Measurements from ENCODE around the gene TSPO.
A peak's percentile ranks its signal among the peaks of the same experiment; 100 is the strongest.

TSPO gene

GRCh38 chr22:43203471-43203981, 52.2 kb downstream of the TSPO start:
- no peak for DNase-seq

DNA sequence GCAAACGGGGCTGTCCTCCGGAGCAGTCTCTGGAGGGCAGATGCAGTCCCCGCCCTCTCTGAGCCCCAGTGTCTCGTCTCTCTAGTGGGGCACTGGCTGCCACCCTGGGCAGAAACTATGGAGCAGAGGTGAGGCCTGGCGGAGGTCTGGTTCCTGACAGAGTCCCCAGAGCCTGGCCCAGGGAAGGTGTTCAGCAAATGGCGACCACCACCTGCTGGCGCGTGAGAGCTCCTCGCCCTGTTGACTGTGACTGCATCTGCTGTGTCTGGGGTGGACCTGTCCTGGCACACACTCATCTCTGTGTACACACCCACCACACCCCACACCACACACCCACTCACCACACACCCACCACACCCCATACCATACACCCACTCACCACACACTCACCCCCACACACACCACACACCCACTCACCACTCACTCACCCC, 53.9 kb downstream of the TSPO start:
- DNase-seq, result no peak

GRCh38 chr22:43205748-43206508, 54.6 kb downstream of the TSPO start:
- peak; percentile 22 for DNase-seq

GRCh38 chr22:43206509-43207161, 55.3 kb downstream of the TSPO start:
- DNase-seq, result no peak

- DNase-seq, result no peak
Measured at GRCh38 chr22:43207386-43207785, 56.0 kb downstream of the TSPO start.

- no peak for DNase-seq
Measured at GRCh38 chr22:43207849-43208702, 56.7 kb downstream of the TSPO start.

DNA sequence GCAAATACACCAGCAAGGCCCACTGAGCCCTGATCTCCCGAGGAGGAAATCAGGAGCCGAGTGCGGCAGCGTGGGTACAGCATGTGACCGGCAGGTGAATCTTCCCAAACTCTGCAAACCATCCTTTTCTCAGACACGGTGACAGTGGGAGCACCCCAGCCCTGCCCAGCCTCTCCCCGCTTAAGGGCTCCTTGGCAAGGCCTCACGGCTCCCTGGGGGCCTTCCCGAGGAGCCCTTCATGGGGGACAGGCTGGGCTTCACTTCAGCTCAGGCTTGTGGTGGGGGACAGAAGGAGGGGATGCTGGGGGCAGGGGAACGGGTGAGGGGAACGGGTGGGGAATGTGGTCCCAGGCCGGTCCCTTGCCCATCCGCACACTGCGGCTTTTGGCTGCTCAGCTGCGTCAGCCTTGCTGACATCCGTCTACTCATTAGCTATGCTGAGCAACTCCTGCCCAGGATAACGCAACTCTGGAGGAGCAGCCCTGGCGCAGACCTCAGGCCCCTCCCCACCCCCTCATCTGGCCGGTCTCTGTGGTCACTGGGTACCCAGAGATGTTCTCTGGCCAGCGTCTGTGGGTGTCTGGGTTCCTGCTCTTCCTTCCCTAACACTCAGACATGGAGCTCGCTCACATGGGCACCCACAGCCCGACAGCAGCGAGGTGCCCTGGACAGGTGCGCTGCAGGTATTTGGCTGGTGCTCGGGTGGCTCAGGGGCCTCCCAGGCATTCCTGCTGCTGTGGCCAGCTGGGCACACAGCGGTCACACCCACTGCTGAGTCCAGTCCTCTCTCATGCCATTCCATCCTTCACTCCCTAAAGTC, 57.6 kb downstream of the TSPO start:
- DNase-seq, result no peak

DNA sequence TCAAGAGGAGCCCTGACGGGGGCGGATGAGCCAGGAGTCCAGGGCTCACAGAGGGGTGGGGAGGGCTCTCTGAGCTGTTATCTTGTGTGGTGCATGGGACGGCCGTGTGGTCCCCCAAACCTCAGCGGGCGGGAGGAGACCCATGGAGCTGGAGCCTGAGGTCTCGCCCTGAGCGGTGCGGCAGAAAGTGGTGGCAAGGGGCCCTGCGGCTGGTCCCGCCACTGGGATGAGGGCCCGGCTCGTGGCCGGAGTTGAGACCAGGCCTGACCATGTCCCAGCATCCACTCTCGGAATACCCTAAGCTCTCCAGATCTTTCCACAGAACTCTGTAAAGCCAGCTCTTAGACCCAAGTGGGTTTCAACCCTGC, 58.1 kb downstream of the TSPO start:
- DNase-seq, result no peak

GRCh38 chr22:43209971-43210370, 58.6 kb downstream of the TSPO start:
- DNase-seq, result no peak

DNA sequence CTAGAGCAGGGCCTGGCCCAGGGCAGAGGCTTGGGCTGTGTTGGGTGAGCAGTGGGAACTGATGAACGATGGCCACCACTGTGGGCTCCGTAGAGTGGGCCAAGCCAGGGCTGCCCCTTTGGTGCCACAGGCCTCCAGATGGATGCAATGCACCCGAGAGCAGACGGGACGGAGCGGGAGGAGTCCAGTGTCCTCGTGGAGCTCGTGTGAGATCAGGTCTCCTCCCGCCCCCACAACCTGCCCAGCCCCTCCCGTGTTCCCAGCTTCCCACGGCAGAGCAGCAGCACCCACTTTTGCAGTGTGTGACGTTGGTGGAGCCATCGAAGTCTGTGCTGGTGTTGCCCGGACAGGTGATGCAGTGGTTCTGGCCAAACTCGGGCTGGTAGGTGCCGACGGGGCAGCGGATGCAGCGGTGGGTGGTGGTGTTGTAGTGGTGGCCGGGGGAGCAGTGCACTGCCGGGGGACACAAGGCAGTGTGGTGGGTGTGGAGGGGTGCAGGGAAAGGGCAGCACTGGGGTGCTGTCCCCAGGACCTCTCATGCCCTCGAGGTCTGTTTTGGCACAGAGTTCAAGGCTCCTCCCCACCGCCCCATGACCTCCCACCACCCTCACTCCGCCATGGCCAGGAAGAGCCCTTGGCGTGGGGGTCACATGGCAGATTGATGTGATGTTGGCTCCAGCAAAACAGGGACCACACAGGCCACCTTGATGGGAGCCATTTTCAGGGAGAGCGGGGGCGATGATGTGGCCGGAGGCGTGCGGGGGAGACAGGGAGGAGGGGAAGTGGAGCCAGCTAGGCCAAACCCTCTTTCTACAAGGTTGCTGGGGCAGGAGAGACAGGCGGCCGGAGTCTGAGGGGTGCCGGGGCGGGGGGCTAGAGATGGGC, 59.5 kb downstream of the TSPO start:
- no peak for DNase-seq

GRCh38 chr22:43211941-43212433, 60.6 kb downstream of the TSPO start:
- DNase-seq, result no peak

DNA sequence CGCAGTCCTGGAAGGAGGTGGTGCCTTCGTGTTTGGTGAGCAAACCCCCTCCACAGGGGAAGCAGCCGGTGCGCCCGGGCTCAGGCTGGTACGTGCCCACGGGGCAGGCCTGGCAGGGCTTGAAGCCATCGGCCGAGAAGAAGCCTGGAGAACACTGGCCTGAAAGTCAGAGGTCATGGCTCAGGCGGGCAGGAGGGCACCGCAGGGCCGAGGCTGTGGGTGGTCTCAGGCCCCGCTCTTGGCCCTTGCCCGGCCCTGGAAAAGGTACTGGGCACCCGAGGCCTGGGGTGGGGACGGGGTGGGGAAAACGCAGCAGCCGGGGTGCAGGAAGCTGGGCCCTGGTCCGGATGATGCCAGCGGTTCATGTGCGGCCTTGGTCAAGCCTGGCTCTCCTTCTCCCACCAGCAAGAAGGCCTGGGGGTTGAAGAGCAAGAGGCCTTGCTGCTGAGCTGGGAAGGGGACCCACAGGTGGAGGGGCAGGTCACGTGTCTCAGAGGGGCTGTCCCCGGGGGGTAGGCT, 61.1 kb downstream of the TSPO start:
- no peak for DNase-seq

All from stimulated activated CD4-positive, alpha-beta T cell treated with anti-CD3 and anti-CD28 coated beads, Interleukin-15, amount 100 ng/mL, for 24 hours (primary cell).